Progenitor cell of endocrine pancreas (in vitro differentiated cells): ENCODE results near the gene GUCY1A1. TPM values are rescaled to one million over a fixed set of nuclear protein-coding genes. Genes with fewer than 3 reads are reported as not detected.

Experiments used
- DNase-seq: peaks from one replicate; pipeline ENCODE4 v3.0.0; 2021; ENCODE audit warnings: low spot score; ENCODE audit not compliant: unreplicated experiment
- H3K27ac Mint-ChIP-seq: 2 replicates; pipeline ENCODE4 v1.8.0; 2021; ENCODE audit warnings: mild to moderate bottlenecking, moderate library complexity, mixed read lengths
- H3K27me3 Mint-ChIP-seq: 2 replicates; pipeline ENCODE4 v1.8.0; 2021; ENCODE audit warnings: mixed read lengths
- H3K36me3 Mint-ChIP-seq: 2 replicates; pipeline ENCODE4 v1.8.0; 2022; ENCODE audit warnings: mixed read lengths; ENCODE audit not compliant: insufficient read depth
- H3K4me1 Mint-ChIP-seq: 2 replicates; pipeline ENCODE4 v1.8.0; 2021; ENCODE audit warnings: low read depth, mixed read lengths
- H3K4me3 Mint-ChIP-seq: 2 replicates; pipeline ENCODE4 v1.8.0; 2021; ENCODE audit warnings: low read depth, mild to moderate bottlenecking, moderate library complexity, mixed read lengths
- H3K9me3 Mint-ChIP-seq: 2 replicates; pipeline ENCODE4 v1.8.0; 2021; ENCODE audit warnings: low read depth, mixed read lengths
- total RNA-seq: library from RNA; stranded (reverse); gene quantifications from 2 replicates; pipeline ENCODE4 v1.2.1, GENCODE V29; 2021
- TF ChIP-seq, protein P1 (sequence below): fragments of 200-600 bp; sonication (generic); IDR thresholded peaks from one replicate; pipeline ENCODE4 v1.5.0; 2021; ENCODE audit warnings: antibody characterized with exemption, mild to moderate bottlenecking; ENCODE audit not compliant: unreplicated experiment

The GUCY1A1 gene
- total RNA-seq, 1 donor from 2014 or later = 4.7 TPM

DNA sequence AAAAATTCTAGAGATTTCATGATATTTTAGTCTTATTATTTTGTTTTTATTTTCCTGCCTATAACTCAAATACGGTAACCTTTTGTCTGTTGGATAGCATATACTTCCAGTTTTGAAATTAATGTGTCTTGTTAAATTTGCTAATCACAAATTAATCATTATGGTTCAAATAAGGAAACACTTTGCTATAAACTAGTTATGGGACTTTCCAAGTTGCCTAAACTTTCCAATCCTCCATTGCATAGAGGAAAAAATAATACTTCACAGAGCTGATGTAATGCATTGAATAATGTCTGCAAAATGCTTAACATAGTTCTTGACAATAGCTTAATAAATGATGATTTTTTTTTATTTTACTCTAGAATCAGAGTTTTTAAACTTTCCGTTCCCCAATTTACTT, 96.9 kb downstream of the GUCY1A1 start:
- Mint-ChIP-seq H3K27me3 (peaks cover 9% of the 10 kb centered on the region), H3K36me3 (no peaks in the 10 kb centered on the region), H3K4me3 (no peak overlapping the region), H3K4me1 (no peaks in the 10 kb centered on the region), H3K27ac (no peak overlapping the region), H3K9me3 (no peaks in the 10 kb centered on the region)
- TF ChIP-seq, protein P1, sequence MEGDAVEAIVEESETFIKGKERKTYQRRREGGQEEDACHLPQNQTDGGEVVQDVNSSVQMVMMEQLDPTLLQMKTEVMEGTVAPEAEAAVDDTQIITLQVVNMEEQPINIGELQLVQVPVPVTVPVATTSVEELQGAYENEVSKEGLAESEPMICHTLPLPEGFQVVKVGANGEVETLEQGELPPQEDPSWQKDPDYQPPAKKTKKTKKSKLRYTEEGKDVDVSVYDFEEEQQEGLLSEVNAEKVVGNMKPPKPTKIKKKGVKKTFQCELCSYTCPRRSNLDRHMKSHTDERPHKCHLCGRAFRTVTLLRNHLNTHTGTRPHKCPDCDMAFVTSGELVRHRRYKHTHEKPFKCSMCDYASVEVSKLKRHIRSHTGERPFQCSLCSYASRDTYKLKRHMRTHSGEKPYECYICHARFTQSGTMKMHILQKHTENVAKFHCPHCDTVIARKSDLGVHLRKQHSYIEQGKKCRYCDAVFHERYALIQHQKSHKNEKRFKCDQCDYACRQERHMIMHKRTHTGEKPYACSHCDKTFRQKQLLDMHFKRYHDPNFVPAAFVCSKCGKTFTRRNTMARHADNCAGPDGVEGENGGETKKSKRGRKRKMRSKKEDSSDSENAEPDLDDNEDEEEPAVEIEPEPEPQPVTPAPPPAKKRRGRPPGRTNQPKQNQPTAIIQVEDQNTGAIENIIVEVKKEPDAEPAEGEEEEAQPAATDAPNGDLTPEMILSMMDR = no peak
- DNase-seq = no peak

DNA sequence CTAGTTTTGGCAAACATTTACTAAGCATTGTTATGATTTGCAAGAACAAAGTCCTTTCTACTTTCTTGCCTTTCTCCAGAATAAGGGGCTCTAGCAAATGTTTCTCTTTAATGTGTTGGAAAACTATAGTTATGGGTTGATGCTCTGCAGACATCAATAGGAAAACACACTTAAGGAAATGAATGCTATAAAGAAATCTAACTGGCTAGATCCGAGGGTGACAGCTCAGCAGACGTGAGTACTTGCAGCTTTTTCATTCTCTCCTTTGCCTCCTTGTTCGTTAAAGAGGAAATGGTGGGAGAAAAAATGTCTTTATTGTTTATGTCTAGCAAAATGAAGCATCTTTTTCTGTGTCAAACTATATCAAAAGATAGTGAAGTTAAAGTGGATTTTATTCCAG, 98.5 kb downstream of the GUCY1A1 start:
- H3K9me3 Mint-ChIP-seq = no peaks in the 10 kb centered on the region
- no peak for DNase-seq
- no peaks in the 10 kb centered on the region for H3K36me3 Mint-ChIP-seq
- no peak overlapping the region for H3K4me3 Mint-ChIP-seq
- peaks cover 7% of the 10 kb centered on the region for H3K27me3 Mint-ChIP-seq
- TF ChIP-seq, protein P1 = no peak
- H3K27ac Mint-ChIP-seq = no peak overlapping the region
- H3K4me1 Mint-ChIP-seq = no peaks in the 10 kb centered on the region

DNA sequence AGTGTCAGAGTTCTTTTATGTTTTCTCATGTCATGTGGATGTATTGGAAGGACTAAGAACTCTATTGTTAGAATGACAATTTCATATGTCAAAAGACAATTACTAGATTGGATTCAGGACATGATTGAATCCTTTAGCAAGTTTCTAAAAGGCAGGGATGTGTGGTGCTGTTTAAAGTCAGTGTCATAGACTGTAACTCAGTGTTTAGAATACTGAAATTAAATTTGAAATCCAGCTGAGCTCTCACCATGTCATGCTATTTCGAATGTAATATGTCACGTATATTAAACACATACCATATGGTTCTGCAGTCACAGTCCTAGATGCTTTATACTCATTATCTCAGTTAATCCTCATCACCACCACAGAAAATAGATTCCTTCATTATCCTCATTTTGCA, 100.0 kb downstream of the GUCY1A1 start:
- TF ChIP-seq, protein P1 = no peak
- Mint-ChIP-seq H3K27me3 (no peaks in the 10 kb centered on the region), H3K9me3 (no peaks in the 10 kb centered on the region), H3K4me1 (no peaks in the 10 kb centered on the region), H3K27ac (no peak overlapping the region), H3K4me3 (no peak overlapping the region), H3K36me3 (no peaks in the 10 kb centered on the region)
- no peak for DNase-seq

DNA sequence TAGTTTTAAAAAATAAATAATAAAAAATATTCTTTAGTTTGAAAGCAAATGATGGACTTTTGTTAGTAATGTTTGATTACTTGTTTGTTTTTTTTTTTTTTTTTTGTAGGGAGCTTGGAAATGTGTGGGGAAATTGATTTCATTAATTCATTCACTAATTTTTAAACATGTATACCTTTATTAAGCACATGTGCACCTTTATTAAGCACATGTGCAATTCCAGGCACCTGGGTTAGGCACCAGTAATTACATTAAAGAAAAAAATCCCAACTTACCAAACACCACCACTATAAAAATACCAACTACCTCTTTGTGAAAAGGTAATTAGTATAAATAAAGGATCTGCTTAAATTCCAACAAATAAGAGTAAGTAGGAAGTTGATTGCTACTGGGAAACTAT, 101.7 kb downstream of the GUCY1A1 start:
- no peak for DNase-seq
- H3K27me3 Mint-ChIP-seq = no peaks in the 10 kb centered on the region
- H3K4me1 Mint-ChIP-seq = no peaks in the 10 kb centered on the region

DNA sequence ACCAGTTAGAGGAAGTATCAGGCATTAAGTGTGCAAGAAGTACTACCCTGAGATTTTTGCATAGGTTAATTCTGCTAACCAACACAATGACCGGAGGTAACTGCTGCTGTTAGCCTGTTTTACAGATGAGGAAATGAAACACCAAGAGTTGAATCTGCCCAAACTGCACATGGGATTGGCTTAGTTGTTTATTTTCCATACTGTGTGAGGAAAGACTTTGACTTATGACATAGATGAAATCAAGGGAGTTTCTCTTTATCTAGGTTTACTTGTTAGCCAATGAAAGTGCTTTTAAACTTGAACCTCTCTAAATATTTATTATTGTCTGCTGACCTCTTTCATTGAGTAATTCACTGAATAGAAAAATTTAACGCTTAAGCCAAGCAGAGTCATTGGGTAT, 102.4 kb downstream of the GUCY1A1 start:
- no peak for DNase-seq
- Mint-ChIP-seq H3K4me3 (no peak overlapping the region), H3K4me1 (no peaks in the 10 kb centered on the region), H3K27me3 (no peaks in the 10 kb centered on the region), H3K9me3 (no peaks in the 10 kb centered on the region), H3K36me3 (no peaks in the 10 kb centered on the region), H3K27ac (no peak overlapping the region)
- TF ChIP-seq, protein P1 = no peak

More for the DNA sequence above, 101.7 kb downstream of the GUCY1A1 start:
- Mint-ChIP-seq H3K36me3 (no peaks in the 10 kb centered on the region), H3K27ac (no peak overlapping the region), H3K9me3 (no peaks in the 10 kb centered on the region), H3K4me3 (no peak overlapping the region)
- TF ChIP-seq, protein P1 = no peak
